NCI-H82 treated with DMSO at 0.1 percent for 48 hours (cell line): ENCODE results near the gene SVIL.
"Not testable (repeated sequence)": the region's sequence is repeated elsewhere in the genome, so short reads cannot be mapped to it uniquely, and the experiment has no call there.

Experiments used
- DNase-seq: peaks from one replicate; lab custom pipeline; 2025; ENCODE audit not compliant: unreplicated experiment; lab: John Stamatoyannopoulos, UW

SVIL gene

GRCh38 chr10:29606693-29607092, 28.1 kb downstream of the SVIL start:
- DNase-seq = not testable (repeated sequence)

- no peak for DNase-seq
These were observed 30.4 kb downstream of the SVIL start for GRCh38 chr10:29604291-29604825.

GRCh38 chr10:29603223-29603896, 31.4 kb downstream of the SVIL start:
- DNase-seq = no peak

- no peak for DNase-seq
These were observed 34.0 kb downstream of the SVIL start for GRCh38 chr10:29600821-29601220.

- no peak for DNase-seq
These were observed 34.7 kb downstream of the SVIL start for GRCh38 chr10:29600067-29600466.

- DNase-seq = no peak
These were observed 35.9 kb downstream of the SVIL start for GRCh38 chr10:29598851-29599311.

GRCh38 chr10:29596826-29597225, 37.9 kb downstream of the SVIL start:
- no peak for DNase-seq

- DNase-seq = no peak
These were observed 38.4 kb downstream of the SVIL start for GRCh38 chr10:29596356-29596755.

GRCh38 chr10:29595636-29596225, 39.0 kb downstream of the SVIL start:
- no peak for DNase-seq

GRCh38 chr10:29595146-29595545, 39.6 kb downstream of the SVIL start:
- no peak for DNase-seq

GRCh38 chr10:29591651-29591968, 43.2 kb downstream of the SVIL start:
- DNase-seq = no peak

- DNase-seq = no peak
These were observed 43.7 kb downstream of the SVIL start for GRCh38 chr10:29590915-29591650.

GRCh38 chr10:29588629-29589421, 45.9 kb downstream of the SVIL start:
- no peak for DNase-seq

- DNase-seq = not testable (repeated sequence)
These were observed 46.8 kb downstream of the SVIL start for GRCh38 chr10:29587750-29588628.

GRCh38 chr10:29587102-29587749, 47.5 kb downstream of the SVIL start:
- not testable (repeated sequence) for DNase-seq

- no peak for DNase-seq
These were observed 48.3 kb downstream of the SVIL start for GRCh38 chr10:29586509-29586908.

- peak; percentile 1 for DNase-seq
These were observed 49.2 kb downstream of the SVIL start for GRCh38 chr10:29585488-29585976.

- no peak for DNase-seq
These were observed 50.3 kb downstream of the SVIL start for GRCh38 chr10:29584436-29584835.

- no peak for DNase-seq
These were observed 51.1 kb downstream of the SVIL start for GRCh38 chr10:29583674-29584073.

GRCh38 chr10:29582769-29583168, 52.0 kb downstream of the SVIL start:
- not testable (repeated sequence) for DNase-seq
